GM23338 (cell line): ENCODE measurements around the gene KIRREL3. TPM values are rescaled to one million over a fixed set of nuclear protein-coding genes. Genes with fewer than 3 reads are reported as not detected.

ENCODE experiments used
- ATAC-seq: fragments of 200-7000 bp; cut with Tn5 transposase; 3 replicates; pipeline ENCODE4 v1.9.1; 2020
- DNase-seq: peaks from one replicate; pipeline ENCODE4 v3.0.0-alpha.2; 2015; ENCODE audit warnings: low spot score
- H2AFZ ChIP-seq: fragments of 200-600 bp; sonication (generic); 2 replicates; pipeline ENCODE4 v1.8.0; 2016; ENCODE audit warnings: antibody characterized with exemption, mild to moderate bottlenecking, moderate library complexity
- H3F3A ChIP-seq: fragments of 200-600 bp; sonication (generic); replicated peaks from 2 replicates; pipeline ENCODE4 v1.8.0; 2017; ENCODE audit warnings: antibody characterized with exemption, mixed run types, low read depth
- H3K27ac ChIP-seq: fragments of 200-600 bp; sonication (generic); 2 replicates; pipeline ENCODE4 v1.6.1; 2016; ENCODE audit warnings: low read depth
- H3K27me3 ChIP-seq: fragments of 200-600 bp; sonication (generic); 2 replicates; pipeline ENCODE4 v1.8.0; 2016; ENCODE audit warnings: mild to moderate bottlenecking, mixed run types, moderate library complexity; ENCODE audit not compliant: insufficient read depth
- H3K36me3 ChIP-seq: fragments of 200-600 bp; sonication (generic); 2 replicates; pipeline ENCODE4 v1.8.0; 2016; ENCODE audit warnings: mild to moderate bottlenecking; ENCODE audit not compliant: insufficient read depth
- H3K4me1 ChIP-seq: fragments of 200-600 bp; sonication (generic); 2 replicates; pipeline ENCODE4 v1.8.0; 2016; ENCODE audit warnings: mild to moderate bottlenecking, moderate library complexity; ENCODE audit not compliant: insufficient read depth
- H3K4me2 ChIP-seq: fragments of 200-600 bp; sonication (generic); 2 replicates; pipeline ENCODE4 v1.7.1; 2017; ENCODE audit warnings: mixed run types
- H3K4me3 ChIP-seq: fragments of 200-600 bp; sonication (generic); 2 replicates; pipeline ENCODE4 v1.6.1; 2016; ENCODE audit warnings: mixed run types
- H3K79me2 ChIP-seq: fragments of 200-600 bp; sonication (generic); replicated peaks from 2 replicates; pipeline ENCODE4 v1.8.0; 2017; ENCODE audit warnings: mild to moderate bottlenecking; ENCODE audit not compliant: insufficient read depth
- H3K9me2 ChIP-seq: fragments of 200-600 bp; sonication (generic); 2 replicates; pipeline ENCODE4 v1.8.0; 2017; ENCODE audit not compliant: insufficient read depth
- H4K20me1 ChIP-seq: fragments of 200-600 bp; sonication (generic); replicated peaks from 2 replicates; pipeline ENCODE4 v1.8.0; 2017; ENCODE audit warnings: mild to moderate bottlenecking; ENCODE audit not compliant: insufficient read depth
- H3K27ac Mint-ChIP-seq: 2 replicates; pipeline ENCODE4 v1.8.0; 2020; ENCODE audit warnings: inconsistent platforms, mild to moderate bottlenecking, moderate library complexity, mixed read lengths
- H3K27me3 Mint-ChIP-seq: 3 replicates; pipeline ENCODE4 v1.8.0; 2022; ENCODE audit warnings: low read depth, mild to moderate bottlenecking, moderate library complexity, mixed read lengths, inconsistent platforms; ENCODE audit not compliant: insufficient read depth, poor library complexity
- H3K36me3 Mint-ChIP-seq: 3 replicates; pipeline ENCODE4 v1.8.0; 2021; ENCODE audit warnings: low read depth, mild to moderate bottlenecking, inconsistent platforms, moderate library complexity, mixed read lengths
- H3K4me1 Mint-ChIP-seq: 3 replicates; pipeline ENCODE4 v1.8.0; 2020; ENCODE audit warnings: mild to moderate bottlenecking, inconsistent platforms, mixed read lengths
- H3K4me3 Mint-ChIP-seq: 3 replicates; pipeline ENCODE4 v1.8.0; 2021; ENCODE audit warnings: moderate library complexity, mild to moderate bottlenecking, inconsistent platforms, mixed read lengths
- H3K9me3 Mint-ChIP-seq: 3 replicates; pipeline ENCODE4 v1.8.0; 2020; ENCODE audit warnings: moderate library complexity, mild to moderate bottlenecking, inconsistent platforms, mixed read lengths
- CREB1 ChIP-seq: fragments of 250-450 bp; sonication (Bioruptor Pico); IDR thresholded peaks from 2 replicates; pipeline ENCODE4 v1.5.0; 2020; ENCODE audit warnings: low read depth, mild to moderate bottlenecking, moderate library complexity
- CTCF ChIP-seq, 2 experiments: fragments of 200-600 bp in 1 of 2; sonication (generic) in 1 of 2; conservative IDR thresholded peaks; 2 replicates each; pipeline versions ENCODE4 v1.5.1 to v1.6.1; 2016 to 2017; ENCODE audit warnings: antibody characterized with exemption in 2 of 2, low read depth in 2 of 2, mild to moderate bottlenecking in 2 of 2, moderate library complexity in 1 of 2
- EZH2 ChIP-seq: fragments of 200-600 bp; sonication (generic); IDR thresholded peaks from one replicate; pipeline ENCODE4 v1.8.0; 2017; ENCODE audit warnings: antibody characterized with exemption, mild to moderate bottlenecking, low read depth; ENCODE audit not compliant: unreplicated experiment
- EZH2phosphoT487 ChIP-seq: fragments of 200-600 bp; sonication (generic); IDR thresholded peaks from one replicate; pipeline ENCODE4 v1.8.1; 2018; ENCODE audit warnings: antibody characterized with exemption; ENCODE audit not compliant: unreplicated experiment
- JUNB ChIP-seq: IDR thresholded peaks from one replicate; pipeline ENCODE4 v1.6.1; 2016; ENCODE audit warnings: antibody characterized with exemption; ENCODE audit not compliant: unreplicated experiment
- NANOG ChIP-seq: IDR thresholded peaks from 2 replicates; pipeline ENCODE4 v1.6.1; 2016; ENCODE audit warnings: antibody characterized with exemption, borderline replicate concordance
- POLR2AphosphoS5 ChIP-seq: IDR thresholded peaks from 2 replicates; pipeline ENCODE4 v1.6.1; 2016; ENCODE audit warnings: antibody characterized with exemption, low read depth
- REST ChIP-seq: IDR thresholded peaks from one replicate; pipeline ENCODE4 v1.6.1; 2018; ENCODE audit warnings: antibody characterized with exemption; ENCODE audit not compliant: unreplicated experiment
- STAT1 ChIP-seq: IDR thresholded peaks from one replicate; pipeline ENCODE4 v1.6.1; 2016; ENCODE audit warnings: antibody characterized with exemption; ENCODE audit not compliant: unreplicated experiment
- ZNF114 ChIP-seq: fragments of 250-450 bp; sonication (Bioruptor Pico); IDR thresholded peaks from 2 replicates; pipeline ENCODE4 v1.5.0; 2020; ENCODE audit warnings: mild to moderate bottlenecking, moderate library complexity
- ZNF462 ChIP-seq: fragments of 250-450 bp; sonication (Bioruptor Pico); IDR thresholded peaks from 2 replicates; pipeline ENCODE4 v1.5.0; 2020; ENCODE audit warnings: mild to moderate bottlenecking, moderate library complexity
- polyA plus RNA-seq: library from polyadenylated mRNA; unstranded; fragments of >200 nt; fragmentation: Nextera tagmentation; extraction: Ambion mirVana; gene quantifications from 2 replicates; pipeline ENCODE4 v1.2.1, GENCODE V29; 2016
- total RNA-seq: library from RNA; depleted of rRNA; stranded (reverse); fragments of >200 nt; shearing (Covaris generic); gene quantifications from 2 replicates; pipeline ENCODE4 v1.2.3, GENCODE V29; 2014

The KIRREL3 gene
- total and polyA plus RNA-seq, 2 experiments from 2014 or later: 0.13 to 1.5 TPM

DNA sequence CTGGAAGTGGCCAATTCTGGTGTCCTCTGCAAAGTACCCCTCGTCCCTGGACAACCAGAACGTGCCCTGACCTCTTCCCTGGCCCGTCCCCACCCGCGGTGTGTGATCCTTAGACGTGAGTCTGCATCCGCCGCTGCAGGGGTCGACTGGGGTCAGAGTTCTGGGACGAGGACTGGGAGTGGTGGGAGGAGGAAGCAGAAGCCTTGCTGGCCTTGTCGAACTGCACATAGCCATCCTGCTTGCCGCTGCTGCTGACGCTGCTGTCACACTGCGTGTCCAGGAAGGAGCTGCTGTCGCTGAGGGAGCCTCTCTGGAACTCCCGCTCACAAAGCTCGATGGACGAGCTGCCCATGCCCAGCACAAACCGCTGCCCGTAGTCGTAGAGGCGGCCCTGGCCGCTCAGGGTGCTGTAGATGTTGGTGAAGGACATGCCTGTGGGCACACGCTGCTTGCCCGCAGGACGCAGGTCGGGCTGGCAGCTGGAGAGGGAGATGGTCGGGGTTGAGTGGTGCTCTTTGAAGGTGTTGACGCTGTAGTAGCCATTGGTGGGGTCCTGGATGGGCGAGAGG is 576.0 kb downstream of the KIRREL3 start (continued):
- no peak for TF ChIP-seq ZNF462 (CRISPR knock-in tag)
- TF ChIP-seq CTCF (conservative IDR thresholded peaks at IDR 0.05; ENCODE audit: low read depth in 2 of 2): no peak
- TF ChIP-seq EZH2: no peak
- TF ChIP-seq POLR2AphosphoS5: no peak

- Mint-ChIP-seq H3K36me3 (no peaks in the 10 kb centered on the region), H3K9me3 (no peaks in the 10 kb centered on the region), H3K27ac (no peak overlapping the region), H3K4me1 (peaks cover 8% of the 10 kb centered on the region), H3K27me3 (peaks cover 10% of the 10 kb centered on the region), H3K4me3 (no peak overlapping the region)
- peaks cover 6% of the 10 kb centered on the region; the same call in 1 of the 2 replicates for H3K4me1 ChIP-seq
- H3K36me3 ChIP-seq: no peaks in the 10 kb centered on the region
- H3K27me3 ChIP-seq: no peaks in the 10 kb centered on the region
- H3K4me2 ChIP-seq: no peak overlapping the region
- no peaks in the 10 kb centered on the region for H3K9me2 ChIP-seq
- no peak overlapping the region for H3K27ac ChIP-seq
- H3K4me3 ChIP-seq: no peak overlapping the region
- H4K20me1 ChIP-seq: no peaks in the 10 kb centered on the region
- peak; percentile 24 for ATAC-seq
- no peaks in the 10 kb centered on the region for H3F3A ChIP-seq
- H3K79me2 ChIP-seq: no peaks in the 10 kb centered on the region
- DNase-seq: no peak
- H2AFZ ChIP-seq: no peak overlapping the region
- TF ChIP-seq STAT1: no peak
- TF ChIP-seq EZH2phosphoT487: no peak
- no peak for TF ChIP-seq NANOG
- TF ChIP-seq CREB1: no peak
- no peak for TF ChIP-seq CTCF (conservative IDR thresholded peaks at IDR 0.05; ENCODE audit: low read depth in 2 of 2)
- no peak for TF ChIP-seq ZNF114
- TF ChIP-seq POLR2AphosphoS5: no peak
- TF ChIP-seq REST: no peak
- TF ChIP-seq EZH2: no peak
- no peak for TF ChIP-seq JUNB
Measured at GRCh38 chr11:126423743-126424142, 576.8 kb downstream of the KIRREL3 start.
